Spleen (tissue), 11 donors: ENCODE measurements around the gene CEP41. TPM values are rescaled to one million over a fixed set of nuclear protein-coding genes. Genes with fewer than 3 reads are reported as not detected.

Experiments
- DNase-seq: peaks from one replicate; pipeline ENCODE4 v3.0.0-alpha.2; 2020
- H3K27ac ChIP-seq, 8 donors: fragments of 200-600 bp; sonication (generic) in 7 of 8; 1 replicate in 4 of 8; 2 replicates in 4 of 8; pipeline versions ENCODE4 v1.5.0 to v1.8.0; 2016 to 2021; ENCODE audit warnings: inconsistent platforms in 4 of 8, mild to moderate bottlenecking in 4 of 8, moderate library complexity in 1 of 8
- H3K27me3 ChIP-seq, 7 donors: fragments of 200-600 bp; sonication (generic) in 6 of 7; replicated peaks in 1 of 7; 1 replicate in 4 of 7; 2 replicates in 3 of 7; pipeline versions ENCODE4 v1.5.0 to v1.8.0; 2016 to 2021; ENCODE audit warnings: inconsistent platforms in 3 of 7, mild to moderate bottlenecking in 1 of 7
- H3K36me3 ChIP-seq, 6 donors: fragments of 200-600 bp; sonication (generic) in 5 of 6; 1 replicate in 4 of 6; 2 replicates in 2 of 6; pipeline versions ENCODE4 v1.5.0 to v1.8.0; 2016 to 2021; ENCODE audit warnings: inconsistent platforms in 2 of 6
- H3K4me1 ChIP-seq, 6 donors: fragments of 200-600 bp; sonication (generic) in 5 of 6; 1 replicate in 3 of 6; 2 replicates in 3 of 6; pipeline versions ENCODE4 v1.5.0 to v1.8.0; 2016 to 2021; ENCODE audit warnings: inconsistent platforms in 3 of 6
- H3K4me3 ChIP-seq, 8 donors: fragments of 200-600 bp; sonication (generic) in 7 of 8; 1 replicate in 4 of 8; 2 replicates in 4 of 8; pipeline versions ENCODE4 v1.5.0 to v1.8.0; 2016 to 2021; ENCODE audit warnings: inconsistent platforms in 4 of 8, mild to moderate bottlenecking in 4 of 8, moderate library complexity in 2 of 8
- H3K9me3 ChIP-seq, 8 donors: fragments of 200-600 bp; sonication (generic) in 7 of 8; 1 replicate in 4 of 8; 2 replicates in 4 of 8; pipeline versions ENCODE4 v1.5.0 to v1.8.0; 2016 to 2021; ENCODE audit warnings: inconsistent platforms in 4 of 8
- POLR2A ChIP-seq, 3 donors: fragments of 450-650 bp; IDR thresholded peaks; one replicate each; pipeline ENCODE4 v1.5.1; 2017; ENCODE audit warnings: antibody characterized with exemption in 3 of 3, mild to moderate bottlenecking in 1 of 3
- POLR2AphosphoS5 ChIP-seq, 3 donors: sonication (generic); formaldehyde crosslinking; IDR thresholded peaks; one replicate each; pipeline ENCODE4 v1.5.1; 2017; ENCODE audit warnings: antibody characterized with exemption in 3 of 3
- WGBS, 5 donors: extraction: QIAGEN DNeasy Blood & Tissue Kit in 3 of 5; methylation state at CpG; one replicate each; pipeline versions ENCODE4 v1.1.5 to v1.1.7; 2013 to 2018; 5-methylcytosine and 5-hydroxymethylcytosine counted together
- intact Hi-C: fragments of 100-400 bp; cut with DNase I; formaldehyde crosslinking; loops from one replicate; pipeline ENCODE4 v1.15.0; 2023; ENCODE audit warnings: low total_unique reads
- polyA plus RNA-seq, 3 donors: library from polyadenylated mRNA; stranded (reverse); fragments of 200-250 nt; gene quantifications; one replicate each; pipeline ENCODE4 v1.2.1, GENCODE V29; 2013
- total RNA-seq, 7 donors: library from RNA; depleted of rRNA in 3 of 7; stranded (reverse); fragments of >200 nt in 3 of 7; fragmentation: NEBNext Ultra II Directional in 4 of 7; extraction: Animal tissue kit (Norgen Biotek cat#: 25700) in 4 of 7; gene quantifications; one replicate each; pipeline versions ENCODE4 v1.1.0 to v1.2.1, GENCODE V29; 2016 to 2021
- TF ChIP-seq, protein P1 (sequence below), 11 experiments: fragments of 200-600 bp in 7 of 11; fragments of 450-650 bp in 4 of 11; sonication (generic) in 4 of 11; IDR thresholded peaks in 8 of 11; conservative IDR thresholded peaks in 3 of 11; 1 replicate in 7 of 11; 2 replicates in 4 of 11; pipeline versions ENCODE4 v1.4.0 to v1.8.0; 2016 to 2021; ENCODE audit warnings: antibody characterized with exemption in 11 of 11, inconsistent platforms in 4 of 11, mild to moderate bottlenecking in 1 of 11
- donor health status: healthy with polysubstance abuse.
- donor health status: DM: no; HTN: no; CAD: no; lungs with moderate emphysema.
- donor health status: DM: no; HTN: no; CAD: no.
- donor health status: Bipolar disorder and iron deficiency.
- donor health status: healthy.
- donor health status: DM: no; HTN: no; CAD: no.
- donor health status: DM: yes; HTN: yes; CAD: no.

The CEP41 gene
- total and polyA plus RNA-seq, 10 donors: 2.3 to 19.3 (median 12.5) TPM

DNA sequence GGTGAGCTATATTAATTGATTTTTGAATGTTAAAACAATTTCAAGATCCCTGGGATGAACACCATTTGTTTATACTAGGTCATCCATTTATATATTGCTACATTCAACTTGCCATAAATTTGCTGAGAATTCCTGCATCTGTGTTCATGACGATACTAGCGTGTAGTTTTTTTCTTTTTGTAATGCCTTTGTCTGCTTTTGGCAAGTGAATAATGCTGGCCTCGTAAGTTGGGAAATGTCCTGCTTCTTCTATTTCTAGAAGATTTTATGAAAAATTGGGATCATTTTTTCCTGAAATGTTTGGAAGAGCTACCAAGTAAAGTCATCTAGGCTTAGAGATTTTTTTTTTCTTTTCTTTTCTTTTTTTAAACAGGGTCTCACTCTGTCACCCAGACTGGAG, 38.2 kb upstream of the CEP41 start:
- WGBS, 5 donors: 89 to 97% (median 94%) methylated on average over 3 of the region's 3 CpGs
- Histone ChIP-seq H3K4me3 (no peak overlapping the region), H3K9me3 (peaks cover 0 to 14% (median 7%) of the 10 kb centered on the region in 8 donors), H3K36me3 (no peaks in the 10 kb centered on the region), H3K27ac (no peak overlapping the region), H3K4me1 (peaks cover 0 to 10% (median 0%) of the 10 kb centered on the region in 6 donors), H3K27me3 (peaks cover 0 to 9% (median 0%) of the 10 kb centered on the region in 7 donors)
- intact Hi-C loops: no loop called here
- TF ChIP-seq POLR2A (IDR thresholded peaks at IDR 0.05) (no peak), POLR2AphosphoS5 (IDR thresholded peaks at IDR 0.05) (no peak)
- TF ChIP-seq, protein P1, sequence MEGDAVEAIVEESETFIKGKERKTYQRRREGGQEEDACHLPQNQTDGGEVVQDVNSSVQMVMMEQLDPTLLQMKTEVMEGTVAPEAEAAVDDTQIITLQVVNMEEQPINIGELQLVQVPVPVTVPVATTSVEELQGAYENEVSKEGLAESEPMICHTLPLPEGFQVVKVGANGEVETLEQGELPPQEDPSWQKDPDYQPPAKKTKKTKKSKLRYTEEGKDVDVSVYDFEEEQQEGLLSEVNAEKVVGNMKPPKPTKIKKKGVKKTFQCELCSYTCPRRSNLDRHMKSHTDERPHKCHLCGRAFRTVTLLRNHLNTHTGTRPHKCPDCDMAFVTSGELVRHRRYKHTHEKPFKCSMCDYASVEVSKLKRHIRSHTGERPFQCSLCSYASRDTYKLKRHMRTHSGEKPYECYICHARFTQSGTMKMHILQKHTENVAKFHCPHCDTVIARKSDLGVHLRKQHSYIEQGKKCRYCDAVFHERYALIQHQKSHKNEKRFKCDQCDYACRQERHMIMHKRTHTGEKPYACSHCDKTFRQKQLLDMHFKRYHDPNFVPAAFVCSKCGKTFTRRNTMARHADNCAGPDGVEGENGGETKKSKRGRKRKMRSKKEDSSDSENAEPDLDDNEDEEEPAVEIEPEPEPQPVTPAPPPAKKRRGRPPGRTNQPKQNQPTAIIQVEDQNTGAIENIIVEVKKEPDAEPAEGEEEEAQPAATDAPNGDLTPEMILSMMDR (IDR thresholded peaks at IDR 0.05 in 8 of 11, conservative IDR thresholded peaks at IDR 0.05 in 3 of 11): no peak
- no peak for DNase-seq

DNA sequence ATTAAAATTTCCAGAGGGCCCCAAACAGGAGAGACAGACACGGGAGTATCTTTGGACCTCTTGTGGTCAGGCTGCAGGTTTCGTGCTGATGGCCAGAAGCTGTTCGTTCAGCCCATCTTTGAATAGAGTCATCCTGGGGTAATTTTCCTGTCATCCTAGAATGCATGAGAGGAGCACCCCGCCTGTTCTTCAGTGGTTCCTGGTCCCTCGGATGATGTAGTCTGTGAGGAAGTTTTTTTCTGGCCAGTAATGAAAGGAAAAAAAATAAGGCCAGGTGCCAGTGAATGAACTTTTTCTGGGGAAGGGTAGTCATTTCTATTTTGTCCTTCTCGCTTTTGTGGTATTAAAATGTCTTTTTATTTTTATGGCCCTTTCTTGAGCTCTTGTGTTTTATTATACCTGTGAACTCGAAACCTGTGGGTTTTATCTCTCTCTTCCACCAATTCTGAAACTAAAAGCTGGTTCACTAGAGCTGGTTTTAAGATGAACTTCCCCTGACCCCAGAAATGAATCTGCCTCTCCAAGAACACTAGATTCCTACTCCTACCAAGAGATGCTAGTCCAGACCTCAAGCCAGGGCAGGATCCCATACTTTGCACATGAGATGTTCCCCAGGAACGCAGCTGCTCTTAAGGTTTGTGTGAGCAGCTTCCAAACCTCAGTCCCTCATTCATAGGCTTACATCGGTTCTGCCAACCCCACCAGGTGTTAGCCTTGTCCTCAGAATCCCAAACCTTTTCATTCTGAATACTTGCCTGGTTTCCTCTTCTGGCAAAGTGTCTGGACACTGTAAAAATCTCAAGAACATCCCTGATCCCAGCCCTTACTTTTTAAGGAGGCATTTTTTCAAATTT, 35.7 kb upstream of the CEP41 start:
- WGBS, 5 donors: 62 to 81% (median 64%) methylated on average over 9 of the region's 9 CpGs
- H3K36me3 ChIP-seq: no peaks in the 10 kb centered on the region
- intact Hi-C loops: no loop called here
- TF ChIP-seq, protein P1 (IDR thresholded peaks at IDR 0.05 in 8 of 11, conservative IDR thresholded peaks at IDR 0.05 in 3 of 11): no peak
- TF ChIP-seq POLR2AphosphoS5 (IDR thresholded peaks at IDR 0.05) (no peak), POLR2A (IDR thresholded peaks at IDR 0.05) (no peak)
- peaks cover 0 to 14% (median 7%) of the 10 kb centered on the region in 8 donors for H3K9me3 ChIP-seq
- DNase-seq: no peak
- peaks cover 0 to 26% (median 8%) of the 10 kb centered on the region in 6 donors for H3K4me1 ChIP-seq
- no peaks in the 10 kb centered on the region for H3K27me3 ChIP-seq
- no peak overlapping the region for H3K4me3 ChIP-seq
- H3K27ac ChIP-seq: no peak overlapping the region

DNA sequence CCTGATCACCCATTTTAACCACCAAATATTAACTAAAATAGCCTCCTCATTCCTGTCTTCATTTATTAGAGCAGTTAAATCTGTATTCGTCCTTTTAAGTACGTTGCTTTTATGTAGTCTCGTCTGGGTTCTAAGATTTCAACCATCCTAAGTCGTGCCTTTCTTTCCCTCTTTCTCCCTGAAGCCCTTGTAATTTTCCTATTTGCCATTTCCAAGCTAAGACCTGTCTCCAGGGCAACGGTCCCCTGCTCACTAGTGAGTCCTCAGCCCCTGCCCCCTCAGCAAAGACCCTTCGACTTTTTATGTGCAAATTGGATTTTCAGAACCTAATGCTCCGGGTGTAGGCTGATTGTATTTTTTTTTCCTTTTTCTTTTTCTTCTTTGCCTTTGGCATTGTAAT, 35.0 kb upstream of the CEP41 start:
- DNase-seq: no peak
- WGBS, 5 donors: 78 to 88% (median 88%) methylated on average over 7 of the region's 7 CpGs
- Histone ChIP-seq H3K27ac (no peak overlapping the region), H3K9me3 (peaks cover 0 to 14% (median 7%) of the 10 kb centered on the region in 8 donors), H3K4me1 (peaks cover 0 to 26% (median 8%) of the 10 kb centered on the region in 6 donors), H3K4me3 (no peak overlapping the region), H3K27me3 (no peaks in the 10 kb centered on the region), H3K36me3 (no peaks in the 10 kb centered on the region)
- intact Hi-C loops: no loop called here
- TF ChIP-seq POLR2A (IDR thresholded peaks at IDR 0.05): no peak
- TF ChIP-seq POLR2AphosphoS5 (IDR thresholded peaks at IDR 0.05): no peak
- TF ChIP-seq, protein P1 (IDR thresholded peaks at IDR 0.05 in 8 of 11, conservative IDR thresholded peaks at IDR 0.05 in 3 of 11): no peak

GRCh38 chr7:130473876-130474275, 33.1 kb upstream of the CEP41 start:
- H3K9me3 ChIP-seq: peaks cover 0 to 14% (median 7%) of the 10 kb centered on the region in 8 donors
- peak overlapping the region in 5 of 8 donors; percentile 44 to 68 (median 61) for H3K27ac ChIP-seq
- peaks cover 0 to 26% (median 8%) of the 10 kb centered on the region in 6 donors for H3K4me1 ChIP-seq

More at GRCh38 chr7:130473876-130474275, 33.1 kb upstream of the CEP41 start:
- no peak for DNase-seq
- H3K27me3 ChIP-seq: no peaks in the 10 kb centered on the region
- no peak overlapping the region for H3K4me3 ChIP-seq
- TF ChIP-seq, protein P1 (IDR thresholded peaks at IDR 0.05 in 8 of 11, conservative IDR thresholded peaks at IDR 0.05 in 3 of 11): no peak
- TF ChIP-seq POLR2A (IDR thresholded peaks at IDR 0.05) (no peak), POLR2AphosphoS5 (IDR thresholded peaks at IDR 0.05) (no peak)
- no peaks in the 10 kb centered on the region for H3K36me3 ChIP-seq
- intact Hi-C loops: no loop called here
- WGBS, 5 donors: 58 to 81% (median 70%) methylated on average over 4 of the region's 4 CpGs
